Measurements from ENCODE around the gene FAM20A. TPM values are rescaled to one million over a fixed set of nuclear protein-coding genes. Genes with fewer than 3 reads are reported as not detected.

Gene FAM20A
- not detected for total RNA-seq

DNA sequence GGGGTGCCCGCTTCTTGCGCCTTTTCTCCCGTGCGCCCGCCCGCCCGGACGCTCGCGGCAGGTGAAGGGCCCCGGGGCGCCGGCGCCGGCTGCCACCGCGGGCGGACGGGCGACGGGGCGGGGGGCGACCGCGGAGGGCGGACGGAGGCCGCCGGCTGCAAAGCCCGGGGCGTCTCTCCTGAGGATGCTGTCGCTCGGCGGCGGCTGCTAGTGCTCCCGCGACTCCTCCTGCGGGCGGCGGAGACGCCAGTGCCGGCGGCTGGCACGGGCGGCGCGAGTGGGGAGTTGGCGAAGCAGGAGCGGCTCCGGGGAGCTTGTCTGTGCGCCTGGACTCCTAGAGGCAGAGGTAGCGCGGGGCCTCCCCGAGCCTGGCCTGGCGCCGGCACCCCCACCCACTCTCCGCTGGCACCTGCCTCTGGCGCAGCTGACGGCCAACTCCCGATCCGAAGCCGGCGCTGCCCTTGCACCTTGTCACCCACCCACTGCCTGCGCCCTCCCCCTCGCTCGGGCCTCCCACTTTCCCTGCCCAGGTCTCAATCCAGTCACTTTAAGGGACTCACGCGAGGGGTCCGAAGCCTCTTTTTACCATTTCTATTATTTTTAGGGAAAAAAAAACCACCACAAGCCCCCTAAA, at the start of gene FAM20A:
TSS of gene FAM20A (minus strand) at position 437 of the 634 bp plus-strand sequence. CDS start 701 bp downstream, outside the sequence.
- H3K36me3 Mint-ChIP-seq (ENCODE audit: low read depth), result peaks cover 5% of the 10 kb centered on the region
- H3K27ac Mint-ChIP-seq, result no peak within 1 kb of the TSS
- peaks cover 57% of the 10 kb centered on the region for H3K27me3 Mint-ChIP-seq
- no peaks in the 10 kb centered on the region for H3K9me3 Mint-ChIP-seq
- peak within 1 kb of the TSS; percentile 52 for H3K4me3 Mint-ChIP-seq
- no peak for ATAC-seq (replicated peaks)
- peaks cover 5% of the 10 kb centered on the region for H3K4me1 Mint-ChIP-seq

DNA sequence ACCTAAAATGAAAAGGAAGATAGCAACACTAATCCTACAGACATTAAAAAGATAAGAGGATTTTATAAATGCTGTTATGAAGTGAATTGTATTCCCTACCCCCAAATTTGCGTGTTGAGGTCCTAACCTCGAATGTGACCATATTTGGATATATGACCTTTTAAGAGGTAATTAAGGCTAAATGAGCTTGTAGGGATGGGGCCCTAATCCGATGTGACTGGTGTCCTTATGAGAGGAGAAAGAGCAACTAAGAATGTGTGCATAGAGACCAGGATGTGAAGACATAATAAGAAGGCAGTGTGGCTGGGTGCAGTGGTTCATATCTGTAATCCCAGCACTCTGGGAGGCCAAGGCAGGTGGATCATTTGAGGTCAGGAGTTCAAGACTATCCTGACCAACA, 48.2 kb upstream of the FAM20A start:
- no peaks in the 10 kb centered on the region for H3K36me3 Mint-ChIP-seq (ENCODE audit: low read depth)
- H3K27ac Mint-ChIP-seq, result no peak overlapping the region
- H3K27me3 Mint-ChIP-seq, result peaks cover 17% of the 10 kb centered on the region
- H3K4me3 Mint-ChIP-seq, result no peak overlapping the region
- no peaks in the 10 kb centered on the region for H3K4me1 Mint-ChIP-seq
- H3K9me3 Mint-ChIP-seq, result peaks cover 6% of the 10 kb centered on the region
- ATAC-seq (replicated peaks), result no peak

DNA sequence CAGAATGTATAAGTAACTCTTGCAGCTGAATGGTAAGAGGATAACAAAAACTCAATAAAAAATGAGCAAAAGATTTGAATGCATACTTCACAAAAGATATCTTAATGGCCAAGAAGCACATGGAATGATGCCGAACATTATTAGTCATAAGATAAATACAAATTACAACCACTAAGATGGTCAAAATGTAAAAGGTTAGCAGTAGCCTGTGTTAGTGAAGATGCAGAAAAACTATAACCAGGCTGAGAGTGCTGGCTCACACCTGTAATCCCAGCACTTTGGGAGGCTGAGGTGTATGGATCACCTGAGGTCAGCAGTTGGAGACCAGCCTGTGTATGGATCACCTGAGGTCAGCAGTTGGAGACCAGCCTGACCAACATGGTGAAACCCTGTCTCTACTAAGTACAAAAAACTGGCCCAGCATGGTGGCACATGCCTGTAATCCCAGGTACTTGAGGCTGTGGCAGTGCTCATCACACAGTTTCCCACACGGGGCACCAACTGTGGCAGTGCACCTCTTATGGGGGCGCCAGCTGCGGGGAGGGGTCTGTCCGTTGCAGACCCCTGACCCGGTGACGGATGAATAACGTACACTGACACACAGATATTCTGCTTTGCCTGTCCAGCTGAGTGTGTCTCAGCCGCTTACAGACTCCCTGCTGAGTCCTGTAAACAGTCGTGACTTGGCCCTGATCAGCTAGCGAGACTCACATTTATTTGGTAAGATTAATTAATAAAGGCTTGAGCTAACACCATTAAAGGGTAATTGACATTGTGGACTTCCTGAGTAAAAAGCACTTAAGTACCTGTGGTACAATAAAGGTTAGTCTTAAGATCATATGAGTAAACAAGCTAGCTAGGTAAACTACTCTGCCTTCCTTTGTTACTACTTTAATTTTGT, 45.7 kb upstream of the FAM20A start:
- Mint-ChIP-seq H3K27ac (no peak overlapping the region), H3K4me1 (no peaks in the 10 kb centered on the region), H3K36me3 (ENCODE audit: low read depth) (no peaks in the 10 kb centered on the region), H3K27me3 (peaks cover 34% of the 10 kb centered on the region), H3K4me3 (no peak overlapping the region), H3K9me3 (peaks cover 6% of the 10 kb centered on the region)
- ATAC-seq (replicated peaks), result no peak

DNA sequence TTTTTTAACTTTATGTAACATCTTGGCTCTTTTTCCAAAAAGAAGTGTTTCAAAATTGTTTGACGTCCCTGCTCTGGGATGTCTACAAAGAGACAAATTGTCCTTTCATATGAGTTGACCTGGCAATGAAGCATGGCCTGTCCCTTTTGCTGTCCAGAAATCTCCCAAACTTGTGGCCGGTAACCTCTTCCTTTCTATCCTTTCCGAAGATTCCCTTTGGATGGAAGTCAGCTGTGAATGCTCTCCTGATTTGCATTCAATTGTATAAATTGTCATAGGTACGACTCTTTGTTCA, 40.9 kb upstream of the FAM20A start:
- no peak overlapping the region for H3K4me3 Mint-ChIP-seq
- H3K27me3 Mint-ChIP-seq, result peaks cover 37% of the 10 kb centered on the region
- H3K36me3 Mint-ChIP-seq (ENCODE audit: low read depth), result no peaks in the 10 kb centered on the region
- no peak for ATAC-seq (replicated peaks)
- H3K4me1 Mint-ChIP-seq, result no peaks in the 10 kb centered on the region
- no peak overlapping the region for H3K27ac Mint-ChIP-seq
- H3K9me3 Mint-ChIP-seq, result peaks cover 3% of the 10 kb centered on the region

DNA sequence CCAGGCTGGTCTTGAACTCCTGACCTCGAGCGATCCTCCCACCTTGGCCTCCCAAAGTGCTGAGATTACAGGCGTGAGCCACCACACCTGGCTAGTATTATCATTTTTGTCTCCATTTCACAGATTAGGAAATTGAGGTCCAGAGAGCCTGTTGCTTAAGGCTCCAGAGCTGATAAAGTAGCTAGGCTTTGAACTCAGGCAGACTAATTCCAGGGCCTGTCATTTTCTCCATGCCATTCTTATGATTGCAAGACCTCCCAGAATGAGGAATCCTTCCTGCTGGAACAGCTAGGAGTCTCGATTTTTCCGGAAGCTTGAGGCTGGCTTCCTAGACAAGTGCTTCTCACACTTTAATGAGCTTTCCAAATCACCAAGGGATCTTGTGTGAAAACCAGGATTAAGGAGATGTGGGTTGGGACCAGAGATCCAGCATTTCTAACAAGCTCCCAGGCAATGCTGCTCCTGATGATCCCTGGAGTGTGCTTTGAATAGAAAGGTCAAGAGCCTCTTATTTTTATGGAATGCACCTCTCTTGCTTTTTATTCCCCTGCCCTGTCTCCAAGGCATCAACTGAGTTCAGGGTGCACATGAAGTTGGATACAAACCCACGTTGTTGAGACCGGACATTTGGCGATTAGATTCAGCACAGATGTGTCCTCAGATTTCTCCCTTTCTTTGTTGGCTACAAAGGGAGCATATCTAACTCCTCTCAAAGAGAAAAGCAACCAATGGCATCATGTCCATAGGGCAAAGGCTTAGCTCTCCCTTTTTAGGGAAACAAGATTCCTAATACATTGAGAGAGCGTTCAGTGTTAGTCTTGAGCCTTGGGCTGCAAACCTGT, 40.3 kb upstream of the FAM20A start:
- no peak for ATAC-seq (replicated peaks)
- Mint-ChIP-seq H3K36me3 (ENCODE audit: low read depth) (no peaks in the 10 kb centered on the region), H3K27me3 (peaks cover 41% of the 10 kb centered on the region), H3K9me3 (peaks cover 3% of the 10 kb centered on the region), H3K27ac (no peak overlapping the region), H3K4me1 (no peaks in the 10 kb centered on the region), H3K4me3 (no peak overlapping the region)

DNA sequence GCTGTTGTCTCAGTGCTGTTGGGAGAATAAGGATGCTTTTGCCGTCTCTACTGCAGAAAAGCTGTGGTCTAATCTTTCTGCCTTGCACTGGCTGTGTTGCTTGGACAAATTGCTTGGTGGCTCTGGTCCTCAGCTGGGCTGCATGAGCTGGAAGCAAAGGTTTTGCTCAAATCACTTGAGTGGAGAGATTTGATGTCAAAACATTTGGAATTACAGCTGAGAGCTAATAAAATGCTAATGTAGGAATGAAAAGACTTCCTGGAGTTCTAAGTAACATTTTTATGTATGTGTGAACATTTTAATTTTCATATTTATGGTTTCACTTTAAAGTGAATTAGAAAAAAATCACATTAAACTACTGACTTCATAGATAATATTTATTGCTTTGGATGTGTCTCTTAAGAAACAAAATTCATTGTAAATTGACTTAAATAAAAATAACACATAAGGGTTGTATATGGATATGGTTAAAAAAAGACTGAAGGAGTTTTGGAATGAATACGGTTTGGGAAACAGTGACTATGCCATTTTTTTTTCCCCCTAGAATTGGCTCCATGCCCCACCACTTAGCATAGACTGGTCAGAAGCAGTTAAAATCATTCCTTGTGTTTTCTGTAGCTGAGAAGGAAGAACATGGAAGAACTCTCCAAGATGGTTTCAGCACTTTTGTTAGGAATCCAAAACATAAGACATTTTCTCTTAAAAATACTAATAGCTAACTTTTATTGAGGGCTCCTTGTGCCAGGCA, 39.2 kb upstream of the FAM20A start:
- Mint-ChIP-seq H3K27ac (no peak overlapping the region), H3K4me3 (no peak overlapping the region), H3K4me1 (no peaks in the 10 kb centered on the region), H3K9me3 (peaks cover 3% of the 10 kb centered on the region), H3K27me3 (peaks cover 36% of the 10 kb centered on the region), H3K36me3 (ENCODE audit: low read depth) (no peaks in the 10 kb centered on the region)
- no peak for ATAC-seq (replicated peaks)

DNA sequence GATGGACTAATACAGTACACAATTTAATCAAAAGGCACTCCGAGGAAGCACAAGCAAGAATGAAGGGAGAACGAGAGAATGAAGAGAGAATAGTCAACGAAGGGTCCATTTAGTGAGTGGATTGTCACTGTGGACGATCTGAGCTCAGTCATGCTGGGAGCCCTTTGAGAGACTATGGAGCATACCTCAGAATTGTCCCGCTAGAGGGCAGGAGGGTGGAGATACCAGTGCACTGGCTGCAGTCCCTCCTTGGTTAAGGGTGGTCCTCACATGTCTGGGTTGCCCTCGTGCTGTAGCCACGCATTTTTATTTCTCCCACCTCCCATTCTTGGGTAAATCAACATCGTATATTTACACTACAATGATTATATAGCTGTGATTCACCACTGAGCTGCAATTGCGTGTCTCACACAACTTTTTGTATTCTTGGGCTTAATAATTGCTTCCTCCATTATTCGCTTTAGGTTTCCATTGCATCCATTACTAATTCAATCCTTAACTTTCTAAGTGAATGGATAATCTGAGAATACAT, 33.2 kb upstream of the FAM20A start:
- Mint-ChIP-seq H3K9me3 (peaks cover 3% of the 10 kb centered on the region), H3K27me3 (peaks cover 13% of the 10 kb centered on the region), H3K4me1 (no peaks in the 10 kb centered on the region), H3K4me3 (no peak overlapping the region), H3K27ac (no peak overlapping the region), H3K36me3 (ENCODE audit: low read depth) (no peaks in the 10 kb centered on the region)
- no peak for ATAC-seq (replicated peaks)

DNA sequence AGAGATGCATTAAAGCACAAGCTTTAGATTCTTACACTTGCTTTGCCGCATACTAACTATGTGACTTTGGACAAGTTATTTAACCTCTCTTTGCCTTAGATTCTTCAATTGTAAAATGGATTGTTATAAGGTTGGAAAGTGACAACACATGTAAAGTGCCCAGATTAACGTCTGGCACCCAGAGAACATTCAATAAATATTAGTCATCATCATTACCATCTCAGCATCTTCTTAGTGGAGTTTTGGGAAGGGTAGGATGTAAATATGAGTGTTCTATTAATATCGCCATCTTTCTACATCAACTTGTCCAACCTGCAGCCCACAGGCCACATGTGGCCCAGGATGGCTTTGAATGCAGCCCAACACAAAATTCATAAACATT, 27.4 kb upstream of the FAM20A start:
- Mint-ChIP-seq H3K9me3 (no peaks in the 10 kb centered on the region), H3K27ac (no peak overlapping the region), H3K4me3 (no peak overlapping the region), H3K4me1 (no peaks in the 10 kb centered on the region), H3K27me3 (peaks cover 11% of the 10 kb centered on the region), H3K36me3 (ENCODE audit: low read depth) (no peaks in the 10 kb centered on the region)
- ATAC-seq (replicated peaks), result no peak

DNA sequence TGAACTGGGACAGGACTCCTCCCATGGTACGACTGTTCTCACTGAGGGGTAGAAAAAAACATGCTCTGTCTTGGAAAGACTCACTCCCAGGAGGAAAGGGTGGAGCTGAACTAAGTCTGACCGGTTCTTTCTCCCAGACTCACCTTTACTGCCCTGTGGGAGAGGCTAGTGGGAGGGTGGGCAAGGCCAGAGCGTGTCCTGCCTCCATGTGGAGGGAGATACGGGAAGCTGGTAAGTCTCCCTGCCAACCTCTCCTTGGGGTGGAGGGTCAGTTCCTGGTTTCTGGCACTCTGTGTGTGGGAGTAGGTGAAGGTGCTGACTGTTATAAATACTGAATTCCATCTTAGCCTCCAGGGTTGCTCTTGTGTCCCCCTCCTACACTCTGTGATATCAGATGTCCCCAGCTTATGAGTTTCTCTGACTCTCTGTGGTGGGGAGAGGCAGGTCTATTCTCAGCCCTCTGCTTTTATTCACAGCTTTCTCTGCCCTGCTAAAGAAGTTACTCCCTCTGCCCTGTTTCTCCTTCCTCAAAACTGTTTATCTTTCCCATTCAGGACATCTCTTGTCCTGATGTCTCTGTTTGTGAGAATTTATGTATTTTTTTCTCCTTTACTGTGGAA, 26.9 kb upstream of the FAM20A start:
- H3K4me3 Mint-ChIP-seq, result no peak overlapping the region
- H3K9me3 Mint-ChIP-seq, result no peaks in the 10 kb centered on the region
- H3K36me3 Mint-ChIP-seq (ENCODE audit: low read depth), result no peaks in the 10 kb centered on the region
- no peak for ATAC-seq (replicated peaks)
- no peaks in the 10 kb centered on the region for H3K4me1 Mint-ChIP-seq
- H3K27me3 Mint-ChIP-seq, result peaks cover 11% of the 10 kb centered on the region
- no peak overlapping the region for H3K27ac Mint-ChIP-seq

DNA sequence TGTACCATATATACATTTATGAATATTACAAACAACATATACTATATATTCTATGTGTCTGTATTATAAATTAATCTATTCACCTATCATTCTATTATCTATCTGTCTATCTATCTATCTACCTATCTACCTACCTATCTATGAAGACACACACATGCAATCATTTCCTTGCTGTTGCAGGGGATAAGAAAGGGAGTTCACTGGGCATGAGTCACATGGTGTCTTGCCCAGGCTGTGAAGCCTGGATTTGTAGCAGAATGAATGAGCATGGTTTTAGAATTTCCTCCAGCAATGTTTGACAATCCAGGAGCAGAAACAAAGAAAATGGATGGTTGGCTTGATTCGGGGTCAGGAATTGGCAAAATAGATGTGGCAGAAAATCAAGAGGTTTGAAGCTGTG, 23.2 kb upstream of the FAM20A start:
- H3K36me3 Mint-ChIP-seq (ENCODE audit: low read depth), result no peaks in the 10 kb centered on the region
- no peaks in the 10 kb centered on the region for H3K4me1 Mint-ChIP-seq
- ATAC-seq (replicated peaks), result no peak

DNA sequence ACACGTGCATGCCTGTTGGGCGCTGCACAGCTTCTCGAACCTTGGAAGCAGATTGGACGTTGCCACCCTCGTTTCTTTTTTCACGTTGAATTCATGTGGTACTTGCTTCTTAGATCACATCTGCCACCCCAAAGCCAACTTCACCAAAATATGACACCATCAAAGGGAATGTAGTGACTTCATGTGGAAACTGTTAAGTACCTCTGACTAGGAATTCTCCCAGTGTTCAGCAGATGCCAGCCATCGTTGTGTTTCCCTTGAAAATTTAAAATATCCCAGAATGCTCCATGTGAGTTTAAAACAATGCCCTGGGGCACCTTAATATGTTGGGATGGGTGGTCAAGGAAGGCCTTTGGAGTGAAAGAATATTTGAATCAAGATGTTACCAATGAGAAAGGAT, 22.6 kb upstream of the FAM20A start:
- no peaks in the 10 kb centered on the region for H3K36me3 Mint-ChIP-seq (ENCODE audit: low read depth)
- H3K4me1 Mint-ChIP-seq, result no peaks in the 10 kb centered on the region
- H3K27ac Mint-ChIP-seq, result no peak overlapping the region
- no peak for ATAC-seq (replicated peaks)
- H3K9me3 Mint-ChIP-seq, result no peaks in the 10 kb centered on the region
- H3K4me3 Mint-ChIP-seq, result no peak overlapping the region
- peaks cover 27% of the 10 kb centered on the region for H3K27me3 Mint-ChIP-seq

More for the DNA sequence above, 23.2 kb upstream of the FAM20A start:
- Mint-ChIP-seq H3K4me3 (no peak overlapping the region), H3K9me3 (no peaks in the 10 kb centered on the region), H3K27me3 (peaks cover 21% of the 10 kb centered on the region), H3K27ac (no peak overlapping the region)

DNA sequence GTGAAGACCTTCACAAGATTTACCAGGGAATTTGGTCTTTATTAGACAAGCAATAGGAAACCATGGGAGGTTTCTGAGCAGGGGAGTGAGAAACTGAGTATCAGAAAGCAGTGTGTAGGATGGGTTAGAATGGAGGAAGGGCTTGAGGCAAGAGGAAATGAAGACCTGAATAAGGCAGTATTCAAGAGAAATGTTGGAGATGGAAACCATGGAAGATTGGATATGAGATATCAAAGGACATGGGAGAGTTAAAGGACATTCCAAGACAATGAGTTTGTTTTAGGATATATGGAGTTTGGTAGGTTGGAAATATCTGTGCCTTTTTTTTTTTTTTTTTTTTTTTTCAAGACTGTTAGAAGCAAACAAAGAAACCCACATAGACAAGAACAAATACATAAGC, 21.3 kb upstream of the FAM20A start:
- Mint-ChIP-seq H3K27me3 (peaks cover 33% of the 10 kb centered on the region), H3K9me3 (no peaks in the 10 kb centered on the region)
- no peak for ATAC-seq (replicated peaks)

DNA sequence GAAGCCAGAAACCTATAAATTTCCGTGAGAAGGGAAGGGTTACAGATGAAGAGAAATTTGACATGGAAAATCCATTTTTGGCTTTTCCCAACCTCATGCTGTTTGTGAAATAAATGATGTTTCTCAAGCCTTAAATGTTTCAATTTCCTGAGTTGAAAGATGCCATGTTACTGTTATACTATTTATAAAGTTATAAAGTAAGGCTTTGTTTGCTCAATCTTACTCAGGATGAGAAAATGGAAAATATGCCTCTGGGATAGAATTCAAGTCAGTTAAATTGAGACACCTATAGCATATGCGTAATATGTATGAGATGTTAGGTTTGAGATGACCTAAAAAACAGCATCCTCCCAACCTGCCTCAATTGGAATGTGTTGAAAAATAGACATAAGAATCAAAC, 19.9 kb upstream of the FAM20A start:
- ATAC-seq (replicated peaks), result no peak
- H3K9me3 Mint-ChIP-seq, result no peaks in the 10 kb centered on the region
- H3K27ac Mint-ChIP-seq, result no peak overlapping the region
- H3K4me3 Mint-ChIP-seq, result no peak overlapping the region
- no peaks in the 10 kb centered on the region for H3K36me3 Mint-ChIP-seq (ENCODE audit: low read depth)
- no peaks in the 10 kb centered on the region for H3K4me1 Mint-ChIP-seq
- H3K27me3 Mint-ChIP-seq, result peaks cover 28% of the 10 kb centered on the region

More for the DNA sequence above, 21.3 kb upstream of the FAM20A start:
- H3K4me3 Mint-ChIP-seq, result no peak overlapping the region
- no peaks in the 10 kb centered on the region for H3K36me3 Mint-ChIP-seq (ENCODE audit: low read depth)
- no peak overlapping the region for H3K27ac Mint-ChIP-seq
- no peaks in the 10 kb centered on the region for H3K4me1 Mint-ChIP-seq

DNA sequence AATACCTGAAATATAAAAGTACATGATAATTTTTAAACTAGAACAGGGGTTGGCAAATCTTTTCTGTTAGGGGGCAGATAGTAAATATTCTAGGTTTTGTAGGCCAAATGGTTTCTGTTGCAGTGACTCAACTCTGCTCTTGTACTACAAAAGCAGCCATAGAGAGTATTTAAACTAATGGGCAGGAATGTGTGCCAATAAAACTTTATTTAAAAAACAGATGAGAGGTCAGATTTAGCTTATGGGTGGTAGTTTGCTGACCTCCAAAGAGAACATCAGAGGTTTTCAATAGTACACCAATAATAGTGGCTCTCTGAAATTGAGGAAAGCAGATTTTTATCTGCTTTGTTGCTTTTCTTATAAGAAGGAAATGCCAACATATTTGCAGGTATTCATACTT, 15.2 kb upstream of the FAM20A start:
- ATAC-seq (replicated peaks), result no peak
- H3K4me1 Mint-ChIP-seq, result no peaks in the 10 kb centered on the region
- no peaks in the 10 kb centered on the region for H3K9me3 Mint-ChIP-seq
- H3K27ac Mint-ChIP-seq, result no peak overlapping the region
- H3K27me3 Mint-ChIP-seq, result peaks cover 42% of the 10 kb centered on the region
- H3K36me3 Mint-ChIP-seq (ENCODE audit: low read depth), result no peaks in the 10 kb centered on the region
- H3K4me3 Mint-ChIP-seq, result no peak overlapping the region

All from activated T-helper 17 cell treated with anti-CD3 and anti-CD28 coated beads, Interleukin-2, amount 50 U/mL, for 72 hours (primary cell).